Smooth muscle cell (in vitro differentiated cells): ENCODE measurements around the gene AHI1. TPM values are rescaled to one million over a fixed set of nuclear protein-coding genes. Genes with fewer than 3 reads are reported as not detected.

Experiments used
- DNase-seq: peaks from one replicate; lab custom pipeline; 2025; ENCODE audit not compliant: unreplicated experiment; lab: John Stamatoyannopoulos, UW
- H2AFZ ChIP-seq: fragments of 200-600 bp; sonication (generic); 2 replicates; pipeline ENCODE4 v1.6.0; 2016; ENCODE audit warnings: antibody characterized with exemption, low read depth, mild to moderate bottlenecking
- H3F3A ChIP-seq: fragments of 200-600 bp; sonication (generic); 2 replicates; pipeline ENCODE4 v1.6.0; 2017; ENCODE audit warnings: antibody characterized with exemption, low read depth
- H3K27ac ChIP-seq: fragments of 200-600 bp; sonication (generic); 2 replicates; pipeline ENCODE4 v1.5.1; 2016; ENCODE audit warnings: low read depth, mild to moderate bottlenecking
- H3K27me3 ChIP-seq: fragments of 200-600 bp; sonication (generic); 2 replicates; pipeline ENCODE4 v1.6.1; 2016; ENCODE audit warnings: low read depth, mild to moderate bottlenecking
- H3K36me3 ChIP-seq: fragments of 200-600 bp; sonication (generic); 2 replicates; pipeline ENCODE4 v1.5.1; 2016; ENCODE audit warnings: low read depth
- H3K4me1 ChIP-seq: fragments of 200-600 bp; sonication (generic); 2 replicates; pipeline ENCODE4 v1.5.1; 2016; ENCODE audit warnings: low read depth
- H3K4me2 ChIP-seq: fragments of 200-600 bp; sonication (generic); 2 replicates; pipeline ENCODE4 v1.6.0; 2016; ENCODE audit warnings: mild to moderate bottlenecking
- H3K4me3 ChIP-seq: fragments of 200-600 bp; sonication (generic); 2 replicates; pipeline ENCODE4 v1.5.1; 2016; ENCODE audit warnings: mild to moderate bottlenecking
- H3K79me2 ChIP-seq: fragments of 200-600 bp; sonication (generic); 2 replicates; pipeline ENCODE4 v1.6.0; 2016; ENCODE audit warnings: low read depth, mild to moderate bottlenecking
- H3K9ac ChIP-seq: fragments of 200-600 bp; sonication (generic); 2 replicates; pipeline ENCODE4 v1.6.0; 2016; ENCODE audit warnings: low read depth
- H3K9me3 ChIP-seq: fragments of 200-600 bp; sonication (generic); replicated peaks from 2 replicates; pipeline ENCODE4 v1.5.1; 2016; ENCODE audit warnings: low read depth
- H4K20me1 ChIP-seq: fragments of 200-600 bp; sonication (generic); 2 replicates; pipeline ENCODE4 v1.6.0; 2016; ENCODE audit warnings: low read depth
- CTCF ChIP-seq: fragments of 200-600 bp; sonication (generic); IDR thresholded peaks from 2 replicates; pipeline ENCODE4 v1.5.1; 2017; ENCODE audit warnings: borderline replicate concordance, mild to moderate bottlenecking, antibody characterized with exemption; ENCODE audit not compliant: insufficient read depth, poor library complexity, severe bottlenecking
- WGBS: methylation state at CpG from one replicate; pipeline ENCODE4 v1.1.7; 2016; ENCODE audit warnings: low lambda C conversion rate; 5-methylcytosine and 5-hydroxymethylcytosine counted together
- polyA plus RNA-seq: library from polyadenylated mRNA; unstranded; fragments of >200 nt; fragmentation: Nextera tagmentation; extraction: Ambion mirVana; gene quantifications from 2 replicates; pipeline ENCODE4 v1.2.1, GENCODE V29; 2016
- total RNA-seq: library from RNA; depleted of rRNA; stranded (reverse); fragments of >200 nt; gene quantifications from 2 replicates; pipeline ENCODE4 v1.2.3, GENCODE V29; 2014

Gene AHI1
- total and polyA plus RNA-seq, 2 experiments from 2014 or later = 16.0 to 18.8 TPM

GRCh38 chr6:135461208-135461607, 36.3 kb downstream of the AHI1 start:
- no peak for DNase-seq
- Histone ChIP-seq H4K20me1 (no peaks in the 10 kb centered on the region), H3K9ac (no peak overlapping the region), H3K79me2 (no peaks in the 10 kb centered on the region), H2AFZ (no peak overlapping the region), H3K27ac (no peak overlapping the region), H3F3A (no peaks in the 10 kb centered on the region), H3K4me1 (no peaks in the 10 kb centered on the region), H3K27me3 (no peaks in the 10 kb centered on the region), H3K4me3 (no peak overlapping the region), H3K4me2 (no peak overlapping the region), H3K9me3 (no peaks in the 10 kb centered on the region), H3K36me3 (peaks cover 18% of the 10 kb centered on the region)
- WGBS = 78% methylated on average over 1 of the region's 1 CpG
- no peak for TF ChIP-seq CTCF

DNA sequence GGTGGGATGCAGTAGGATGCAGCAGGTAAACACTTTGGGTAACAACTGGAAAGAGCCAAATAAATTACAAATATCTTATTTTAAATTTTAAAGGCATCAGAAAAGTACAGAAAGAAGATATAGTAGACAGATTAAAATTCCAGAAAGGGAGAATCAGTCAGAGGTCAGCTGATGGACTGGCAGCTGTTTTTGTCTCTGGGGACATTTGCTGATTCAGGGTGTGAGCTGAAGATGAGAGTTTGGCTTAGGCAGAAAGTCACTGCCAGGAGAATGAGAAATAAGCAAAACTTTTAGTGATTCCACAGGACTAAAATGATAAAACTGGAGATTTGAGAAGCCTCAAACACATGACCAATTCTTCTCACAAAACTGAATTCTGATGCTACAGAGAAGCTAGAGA, 39.5 kb downstream of the AHI1 start:
- Histone ChIP-seq H4K20me1 (no peaks in the 10 kb centered on the region), H3F3A (no peaks in the 10 kb centered on the region), H3K4me3 (no peak overlapping the region), H3K4me1 (no peaks in the 10 kb centered on the region), H2AFZ (no peak overlapping the region), H3K79me2 (no peaks in the 10 kb centered on the region), H3K9me3 (no peaks in the 10 kb centered on the region), H3K27me3 (no peaks in the 10 kb centered on the region), H3K4me2 (no peak overlapping the region), H3K36me3 (peaks cover 9% of the 10 kb centered on the region), H3K27ac (no peak overlapping the region), H3K9ac (no peak overlapping the region)
- no peak for TF ChIP-seq CTCF
- no peak for DNase-seq

DNA sequence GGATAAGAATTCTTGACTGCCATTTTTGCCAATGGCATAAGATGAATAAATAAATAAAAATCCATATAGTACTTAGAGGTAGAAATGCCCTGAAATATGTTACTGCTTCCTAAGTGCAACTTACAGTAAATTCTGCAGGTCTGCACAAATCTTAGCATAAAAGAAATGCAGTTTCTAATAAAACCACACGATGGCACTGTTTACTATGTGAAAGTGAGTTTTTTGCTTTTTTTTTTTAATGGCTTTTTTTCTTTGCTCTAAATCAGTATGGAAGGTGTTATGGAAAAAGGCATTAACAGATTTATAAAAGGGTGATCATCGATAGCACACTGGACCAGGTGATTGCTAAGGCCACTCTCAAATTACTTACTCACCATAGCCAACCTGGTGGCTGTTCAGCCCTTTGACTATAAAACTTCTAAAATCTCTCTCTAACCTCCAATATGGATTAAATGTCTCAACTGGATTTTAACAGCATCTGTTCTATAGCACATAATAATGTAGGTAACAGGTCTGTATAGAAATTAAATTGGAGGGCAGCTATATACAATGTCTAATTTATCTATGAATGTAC, 45.8 kb downstream of the AHI1 start:
- TF ChIP-seq CTCF = peak; percentile 69
- Histone ChIP-seq H3K9me3 (no peaks in the 10 kb centered on the region), H2AFZ (no peak overlapping the region), H3K27me3 (no peaks in the 10 kb centered on the region), H3K79me2 (no peaks in the 10 kb centered on the region), H3K4me2 (no peak overlapping the region), H4K20me1 (no peaks in the 10 kb centered on the region), H3K4me3 (no peak overlapping the region), H3K27ac (no peak overlapping the region), H3K9ac (no peak overlapping the region), H3K4me1 (no peaks in the 10 kb centered on the region), H3K36me3 (peaks cover 2% of the 10 kb centered on the region), H3F3A (no peaks in the 10 kb centered on the region)
- no peak for DNase-seq
- WGBS = 21% methylated on average over 2 of the region's 2 CpGs

GRCh38 chr6:135449246-135449645, 48.3 kb downstream of the AHI1 start:
- H3K27me3 ChIP-seq = no peaks in the 10 kb centered on the region
- H3K36me3 ChIP-seq = peaks cover 8% of the 10 kb centered on the region
- no peak overlapping the region for H3K27ac ChIP-seq
- H4K20me1 ChIP-seq = no peaks in the 10 kb centered on the region
- no peak overlapping the region for H3K4me3 ChIP-seq
- WGBS = 96% methylated on average over 5 of the region's 5 CpGs
- no peaks in the 10 kb centered on the region for H3K4me1 ChIP-seq
- no peaks in the 10 kb centered on the region for H3F3A ChIP-seq
- no peaks in the 10 kb centered on the region for H3K79me2 ChIP-seq
- no peak for DNase-seq
- no peaks in the 10 kb centered on the region for H3K9me3 ChIP-seq
- no peak for TF ChIP-seq CTCF
- H3K4me2 ChIP-seq = no peak overlapping the region
- H3K9ac ChIP-seq = no peak overlapping the region
- no peak overlapping the region for H2AFZ ChIP-seq
